Measurements from ENCODE around the gene LAMC2. TPM values are rescaled to one million over a fixed set of nuclear protein-coding genes. Genes with fewer than 3 reads are reported as not detected.

LAMC2 gene
- total RNA-seq, 2 experiments from 2014 or later = not detected

DNA sequence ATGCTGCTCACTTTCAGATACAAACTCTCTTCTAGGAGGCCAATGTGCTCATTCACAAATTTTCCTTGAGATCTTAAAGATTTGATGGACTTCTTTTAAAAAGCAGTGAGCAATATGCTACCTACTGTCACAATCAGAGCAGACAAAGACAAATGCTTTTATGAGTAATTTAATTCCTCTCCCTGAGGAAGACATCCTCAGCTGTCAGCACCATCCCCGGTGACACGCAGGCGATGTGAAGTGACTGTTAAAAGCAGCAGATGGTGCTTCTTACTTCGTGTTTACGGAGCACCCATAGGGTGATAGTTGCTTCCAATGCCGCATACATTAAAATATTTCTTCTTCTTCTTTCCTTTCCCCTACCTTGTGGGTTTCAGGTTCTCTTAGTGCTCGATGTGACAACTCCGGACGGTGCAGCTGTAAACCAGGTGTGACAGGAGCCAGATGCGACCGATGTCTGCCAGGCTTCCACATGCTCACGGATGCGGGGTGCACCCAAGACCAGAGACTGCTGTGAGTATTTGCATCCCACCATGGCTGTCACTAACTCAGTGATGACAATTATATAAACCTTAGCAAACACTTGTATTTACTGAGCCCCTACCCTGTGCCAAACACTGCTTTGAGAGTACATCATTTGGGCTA lies 29.1 kb downstream of the LAMC2 start:
- peaks cover 4% of the 10 kb centered on the region for H3K27me3 Mint-ChIP-seq
- H3K4me3 Mint-ChIP-seq = no peak overlapping the region
- no peak overlapping the region for H3K27ac Mint-ChIP-seq
- no peaks in the 10 kb centered on the region for H3K9me3 Mint-ChIP-seq
- DNase-seq = no peak
- H3K36me3 Mint-ChIP-seq = no peaks in the 10 kb centered on the region
- peaks cover 18% of the 10 kb centered on the region for H3K4me1 Mint-ChIP-seq

DNA sequence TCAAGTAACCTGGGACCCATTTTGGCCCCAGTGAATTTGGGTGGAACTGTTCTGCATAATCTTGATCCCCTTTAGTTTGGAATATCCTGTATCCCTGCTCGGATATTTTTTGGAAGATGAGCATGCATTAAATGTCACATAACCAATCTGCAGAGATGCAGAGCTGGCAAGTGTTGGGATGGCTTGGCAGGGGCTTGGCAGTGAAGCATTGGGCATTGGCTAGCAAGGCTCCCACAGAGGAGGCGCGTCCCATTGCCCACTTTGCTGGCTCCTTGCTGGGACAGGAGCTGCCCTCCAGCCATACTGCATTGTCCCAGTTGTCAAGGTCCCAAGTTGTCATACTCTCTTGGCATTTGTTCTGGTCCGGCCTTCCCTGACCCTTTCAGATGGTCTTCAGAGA lies 29.9 kb downstream of the LAMC2 start:
- H3K4me1 Mint-ChIP-seq = peaks cover 20% of the 10 kb centered on the region
- peaks cover 4% of the 10 kb centered on the region for H3K27me3 Mint-ChIP-seq
- H3K36me3 Mint-ChIP-seq = no peaks in the 10 kb centered on the region
- no peak overlapping the region for H3K4me3 Mint-ChIP-seq
- H3K27ac Mint-ChIP-seq = no peak overlapping the region
- DNase-seq = no peak
- H3K9me3 Mint-ChIP-seq = no peaks in the 10 kb centered on the region

DNA sequence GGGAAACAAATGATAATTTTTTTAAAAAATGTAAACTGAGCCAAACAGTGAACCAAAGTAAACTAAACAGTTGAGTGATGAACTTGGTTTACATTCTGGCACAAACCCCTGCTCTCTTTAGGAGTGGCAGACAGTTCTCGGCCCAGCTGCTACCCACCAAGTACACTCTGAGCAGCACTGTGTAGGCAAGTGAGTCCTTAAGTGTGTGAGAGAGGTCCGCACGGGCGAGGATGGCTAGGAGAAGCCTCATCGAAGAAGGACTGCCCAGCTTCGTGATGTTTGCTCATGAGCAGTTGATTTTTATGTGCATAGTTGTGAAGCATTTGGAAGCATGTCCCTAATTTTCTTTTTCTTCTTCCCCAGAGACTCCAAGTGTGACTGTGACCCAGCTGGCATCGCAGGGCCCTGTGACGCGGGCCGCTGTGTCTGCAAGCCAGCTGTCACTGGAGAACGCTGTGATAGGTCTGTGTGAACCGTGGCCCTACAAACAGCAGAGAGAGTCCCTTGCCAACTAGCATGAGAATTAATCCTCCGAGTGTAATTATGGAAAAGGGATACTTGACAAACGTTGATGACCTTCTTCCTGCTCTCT lies 32.1 kb downstream of the LAMC2 start:
- Mint-ChIP-seq H3K27me3 (no peaks in the 10 kb centered on the region), H3K4me3 (no peak overlapping the region), H3K27ac (no peak overlapping the region), H3K9me3 (no peaks in the 10 kb centered on the region), H3K36me3 (no peaks in the 10 kb centered on the region), H3K4me1 (peaks cover 20% of the 10 kb centered on the region)
- DNase-seq = no peak

DNA sequence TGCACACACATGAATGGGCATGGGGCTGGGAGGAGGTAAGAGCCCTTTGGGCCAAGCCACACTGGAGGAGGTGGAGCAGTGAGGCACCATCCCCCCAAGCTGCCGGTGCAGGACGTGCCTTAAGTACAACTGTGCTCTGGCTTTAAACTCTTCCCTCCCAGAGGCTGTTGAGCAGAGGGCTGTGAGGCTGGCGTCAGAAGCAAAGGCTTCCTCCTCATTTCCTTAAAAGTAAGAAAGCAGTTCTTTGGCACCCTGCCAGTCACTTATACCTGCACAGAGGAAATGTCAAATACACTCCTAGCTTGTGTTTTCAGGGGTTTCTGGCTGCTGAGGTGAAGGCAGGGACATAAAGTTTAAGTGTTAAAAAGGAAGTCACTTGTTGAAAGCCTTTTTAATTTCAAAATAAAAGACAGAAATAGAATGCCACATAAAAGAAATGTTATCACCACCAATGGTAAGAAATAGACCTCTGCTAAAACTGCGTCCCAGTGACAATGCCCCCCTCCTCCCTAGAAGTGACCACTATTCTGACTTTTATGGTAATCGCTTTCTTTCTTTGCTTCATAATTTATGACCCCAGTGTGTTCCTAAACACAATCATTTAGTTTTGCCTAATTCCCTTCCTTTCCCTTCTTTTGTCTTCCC lies 33.0 kb downstream of the LAMC2 start:
- H3K4me3 Mint-ChIP-seq = no peak overlapping the region

DNA sequence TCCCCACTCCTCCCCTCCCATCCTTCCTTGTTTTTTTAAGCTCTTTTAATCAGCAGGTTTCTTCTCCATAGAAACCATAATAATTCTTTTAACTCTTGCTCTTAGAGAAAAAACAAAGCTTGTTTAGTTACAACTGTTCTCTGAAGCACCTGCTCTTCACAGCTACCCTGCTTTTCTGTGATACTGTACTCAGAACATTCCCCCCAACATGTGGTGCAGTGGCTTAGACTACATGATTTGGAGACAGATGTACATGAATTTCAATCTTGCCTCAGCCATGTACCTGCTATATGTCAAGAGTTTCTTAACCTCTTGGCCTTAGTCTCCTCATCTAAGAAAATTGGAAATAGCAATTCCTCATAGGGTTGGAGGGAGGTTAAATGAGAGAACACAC lies 33.5 kb downstream of the LAMC2 start:
- no peak overlapping the region for H3K4me3 Mint-ChIP-seq
- peaks cover 20% of the 10 kb centered on the region for H3K4me1 Mint-ChIP-seq

More for the DNA sequence above, 33.0 kb downstream of the LAMC2 start:
- Mint-ChIP-seq H3K27ac (no peak overlapping the region), H3K36me3 (no peaks in the 10 kb centered on the region), H3K4me1 (peaks cover 20% of the 10 kb centered on the region), H3K9me3 (no peaks in the 10 kb centered on the region), H3K27me3 (no peaks in the 10 kb centered on the region)
- DNase-seq = peak; percentile 11

DNA sequence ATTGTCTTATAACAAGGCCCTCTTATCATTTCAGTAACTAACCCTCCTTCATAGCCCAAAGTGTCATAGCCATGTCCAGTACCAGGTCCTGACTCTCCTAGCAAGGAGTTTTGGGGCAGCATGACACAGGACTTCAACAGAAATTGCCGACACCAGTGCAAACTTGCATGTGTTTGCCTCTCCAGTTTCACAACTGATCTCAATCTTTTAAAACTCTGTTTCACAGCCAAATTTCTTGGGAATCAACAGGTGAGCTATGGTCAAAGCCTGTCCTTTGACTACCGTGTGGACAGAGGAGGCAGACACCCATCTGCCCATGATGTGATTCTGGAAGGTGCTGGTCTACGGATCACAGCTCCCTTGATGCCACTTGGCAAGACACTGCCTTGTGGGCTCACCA lies 36.8 kb downstream of the LAMC2 start:
- no peaks in the 10 kb centered on the region for H3K36me3 Mint-ChIP-seq
- no peak overlapping the region for H3K27ac Mint-ChIP-seq
- no peaks in the 10 kb centered on the region for H3K9me3 Mint-ChIP-seq
- H3K4me3 Mint-ChIP-seq = no peak overlapping the region
- H3K4me1 Mint-ChIP-seq = peaks cover 24% of the 10 kb centered on the region
- no peaks in the 10 kb centered on the region for H3K27me3 Mint-ChIP-seq
- DNase-seq = no peak

More for the DNA sequence above, 33.5 kb downstream of the LAMC2 start:
- Mint-ChIP-seq H3K36me3 (no peaks in the 10 kb centered on the region), H3K9me3 (no peaks in the 10 kb centered on the region), H3K27me3 (no peaks in the 10 kb centered on the region), H3K27ac (no peak overlapping the region)
- DNase-seq = no peak

DNA sequence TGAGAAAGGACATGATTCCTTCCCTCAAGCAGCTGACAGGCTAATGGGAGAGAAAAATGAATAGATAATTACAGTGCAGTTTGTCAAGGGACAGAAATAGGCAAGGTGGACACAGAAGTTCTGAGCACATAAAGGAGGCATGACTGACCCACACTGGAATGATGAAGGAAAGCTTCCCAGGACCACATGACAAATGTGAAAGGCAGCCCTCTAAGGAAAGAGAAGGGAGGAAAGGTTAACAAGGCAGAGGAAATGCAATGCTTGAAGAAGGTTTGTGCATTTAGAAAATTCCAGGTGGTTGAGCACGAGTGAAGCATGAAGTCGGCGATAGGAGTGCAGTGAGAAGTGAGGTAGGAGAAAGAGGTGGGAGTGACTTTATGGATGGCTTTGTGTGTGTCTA lies 37.4 kb downstream of the LAMC2 start:
- Mint-ChIP-seq H3K4me1 (peaks cover 23% of the 10 kb centered on the region), H3K36me3 (no peaks in the 10 kb centered on the region), H3K4me3 (no peak overlapping the region), H3K9me3 (no peaks in the 10 kb centered on the region), H3K27ac (no peak overlapping the region), H3K27me3 (no peaks in the 10 kb centered on the region)
- DNase-seq = no peak

DNA sequence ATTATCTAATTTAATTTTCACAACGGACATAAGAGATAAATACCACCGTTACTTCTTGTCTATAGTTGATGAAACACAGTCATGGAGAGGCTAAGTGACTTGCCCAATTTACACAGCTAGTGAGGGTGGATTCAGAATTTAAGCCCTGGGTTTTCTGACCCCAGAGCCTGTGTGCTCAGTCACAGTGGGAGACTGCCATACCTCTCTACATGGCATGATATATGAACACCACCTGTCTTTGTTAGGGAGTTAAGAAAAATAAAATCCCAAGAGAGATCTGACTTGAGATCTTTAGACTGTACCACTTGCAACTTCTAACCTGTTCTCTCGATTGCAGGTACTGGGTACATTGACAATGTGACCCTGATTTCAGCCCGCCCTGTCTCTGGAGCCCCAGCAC lies 40.3 kb downstream of the LAMC2 start:
- no peaks in the 10 kb centered on the region for H3K9me3 Mint-ChIP-seq
- no peaks in the 10 kb centered on the region for H3K36me3 Mint-ChIP-seq
- H3K27me3 Mint-ChIP-seq = no peaks in the 10 kb centered on the region
- DNase-seq = no peak
- peaks cover 4% of the 10 kb centered on the region for H3K4me1 Mint-ChIP-seq
- no peak overlapping the region for H3K4me3 Mint-ChIP-seq
- H3K27ac Mint-ChIP-seq = no peak overlapping the region

DNA sequence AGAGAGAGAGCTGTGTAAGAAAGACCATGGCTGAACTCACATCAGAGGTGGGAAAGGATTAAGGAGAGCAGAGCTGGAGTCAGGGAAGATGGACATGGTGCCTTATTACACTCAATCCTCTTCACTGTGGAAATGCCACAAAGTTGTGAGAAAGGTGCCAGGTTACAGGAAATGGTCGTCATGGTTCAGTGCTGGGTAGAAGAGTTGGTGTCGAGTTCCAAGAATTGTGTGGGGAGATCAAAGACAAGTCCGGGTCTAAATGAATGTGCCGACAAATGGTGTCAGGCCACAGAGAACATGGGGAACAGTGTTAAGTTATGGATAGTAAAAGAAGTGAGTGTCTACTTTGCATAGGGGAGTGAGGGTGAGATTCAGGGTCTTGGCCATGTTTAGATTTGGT lies 40.9 kb downstream of the LAMC2 start:
- Mint-ChIP-seq H3K36me3 (no peaks in the 10 kb centered on the region), H3K4me1 (peaks cover 4% of the 10 kb centered on the region), H3K9me3 (no peaks in the 10 kb centered on the region), H3K4me3 (no peak overlapping the region), H3K27me3 (no peaks in the 10 kb centered on the region), H3K27ac (no peak overlapping the region)
- DNase-seq = peak; percentile 8

DNA sequence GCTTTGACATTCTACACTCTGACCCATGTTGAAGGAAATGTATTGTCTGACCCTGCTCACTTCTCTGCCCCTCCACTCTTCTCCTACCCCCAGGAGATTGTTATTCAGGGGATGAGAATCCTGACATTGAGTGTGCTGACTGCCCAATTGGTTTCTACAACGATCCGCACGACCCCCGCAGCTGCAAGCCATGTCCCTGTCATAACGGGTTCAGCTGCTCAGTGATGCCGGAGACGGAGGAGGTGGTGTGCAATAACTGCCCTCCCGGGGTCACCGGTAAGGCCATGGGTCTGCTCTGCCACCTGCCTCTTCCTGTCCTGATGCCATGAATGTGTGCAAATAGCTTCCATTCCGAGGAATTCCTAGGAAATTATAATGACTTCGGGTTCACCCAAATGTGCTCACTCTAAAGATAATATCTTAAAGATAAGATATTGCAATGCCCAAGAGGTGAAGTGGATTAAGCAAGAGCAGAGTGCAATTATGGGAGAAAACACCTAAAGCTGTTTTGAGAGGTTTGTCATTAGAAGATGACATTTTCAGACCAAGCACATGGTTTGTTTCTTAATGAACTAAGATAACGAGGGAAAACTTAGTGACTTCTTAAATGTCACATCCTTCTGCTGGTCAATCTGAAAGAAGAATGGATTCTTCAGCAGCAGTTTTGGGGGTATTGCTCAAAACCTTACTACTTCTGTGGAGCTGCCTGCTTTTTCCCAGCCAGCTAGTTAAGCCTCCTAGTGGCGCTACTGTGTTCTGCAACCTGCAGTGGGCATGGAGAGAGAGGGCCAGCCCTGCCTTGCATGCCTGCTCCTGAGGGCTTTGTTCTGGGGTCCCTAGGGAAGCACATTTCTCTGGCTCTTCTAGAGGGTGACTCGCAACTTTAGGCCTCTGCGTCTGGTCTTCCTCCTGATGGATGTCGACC lies 41.6 kb downstream of the LAMC2 start:
- peaks cover 4% of the 10 kb centered on the region for H3K4me1 Mint-ChIP-seq
- no peaks in the 10 kb centered on the region for H3K27me3 Mint-ChIP-seq
- H3K9me3 Mint-ChIP-seq = no peaks in the 10 kb centered on the region
- H3K27ac Mint-ChIP-seq = no peak overlapping the region
- H3K36me3 Mint-ChIP-seq = no peaks in the 10 kb centered on the region
- DNase-seq = peak; percentile 34
- no peak overlapping the region for H3K4me3 Mint-ChIP-seq

DNA sequence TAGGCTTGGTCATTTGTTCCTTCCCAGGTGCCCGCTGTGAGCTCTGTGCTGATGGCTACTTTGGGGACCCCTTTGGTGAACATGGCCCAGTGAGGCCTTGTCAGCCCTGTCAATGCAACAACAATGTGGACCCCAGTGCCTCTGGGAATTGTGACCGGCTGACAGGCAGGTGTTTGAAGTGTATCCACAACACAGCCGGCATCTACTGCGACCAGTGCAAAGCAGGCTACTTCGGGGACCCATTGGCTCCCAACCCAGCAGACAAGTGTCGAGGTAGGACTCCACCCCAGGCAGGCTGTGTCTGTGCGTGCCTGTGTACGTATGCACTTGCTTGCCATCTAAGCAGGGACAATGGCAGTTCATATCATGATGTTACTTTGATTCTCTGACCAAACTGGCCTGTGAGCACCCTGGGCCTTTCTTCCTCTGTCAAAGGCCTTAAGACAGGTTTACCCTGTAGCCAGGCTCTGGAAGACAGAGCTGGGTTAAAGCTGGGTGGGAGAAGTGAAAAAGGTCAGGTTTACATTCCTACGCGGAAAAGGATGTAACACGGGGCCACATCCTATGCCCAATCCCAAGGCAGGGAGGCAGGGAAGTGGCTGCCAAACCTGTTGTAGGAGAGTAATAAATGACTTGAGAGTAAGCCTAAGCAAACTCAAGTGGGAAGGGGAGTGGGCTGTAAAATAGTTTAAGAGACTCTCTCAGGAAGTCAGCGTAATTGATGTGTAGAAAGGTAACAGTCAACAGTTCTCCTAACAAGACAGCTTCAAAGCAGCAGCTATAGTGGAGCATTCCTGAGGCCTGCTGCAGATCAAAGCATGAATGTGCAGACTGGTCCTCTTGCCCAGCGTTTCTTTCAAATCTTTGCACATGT lies 42.5 kb downstream of the LAMC2 start:
- H3K27me3 Mint-ChIP-seq = no peaks in the 10 kb centered on the region
- peaks cover 4% of the 10 kb centered on the region for H3K4me1 Mint-ChIP-seq
- no peak overlapping the region for H3K27ac Mint-ChIP-seq
- no peaks in the 10 kb centered on the region for H3K9me3 Mint-ChIP-seq
- DNase-seq = no peak
- no peaks in the 10 kb centered on the region for H3K36me3 Mint-ChIP-seq
- H3K4me3 Mint-ChIP-seq = no peak overlapping the region

DNA sequence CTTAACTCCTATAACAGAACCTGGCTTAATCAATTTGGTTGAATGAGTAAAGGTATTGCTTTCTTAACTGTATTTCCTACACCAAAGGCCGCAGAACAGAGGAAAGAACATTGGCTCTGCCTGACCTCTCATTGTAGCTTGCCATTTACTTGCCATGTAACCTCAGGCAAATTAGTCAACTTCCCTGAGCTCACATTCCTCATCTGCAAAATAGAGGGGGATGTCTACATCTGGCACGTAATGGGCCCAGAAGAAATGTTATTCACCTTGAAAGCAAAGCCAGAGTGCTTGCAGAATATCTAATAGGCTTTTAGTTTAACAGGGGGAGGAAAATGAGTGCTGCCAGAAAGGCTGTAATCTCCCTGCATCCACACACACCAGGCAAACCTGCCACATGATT lies 44.3 kb downstream of the LAMC2 start:
- Mint-ChIP-seq H3K27ac (no peak overlapping the region), H3K4me1 (peaks cover 4% of the 10 kb centered on the region), H3K9me3 (no peaks in the 10 kb centered on the region), H3K27me3 (peaks cover 3% of the 10 kb centered on the region), H3K4me3 (no peak overlapping the region), H3K36me3 (no peaks in the 10 kb centered on the region)
- no peak for DNase-seq

DNA sequence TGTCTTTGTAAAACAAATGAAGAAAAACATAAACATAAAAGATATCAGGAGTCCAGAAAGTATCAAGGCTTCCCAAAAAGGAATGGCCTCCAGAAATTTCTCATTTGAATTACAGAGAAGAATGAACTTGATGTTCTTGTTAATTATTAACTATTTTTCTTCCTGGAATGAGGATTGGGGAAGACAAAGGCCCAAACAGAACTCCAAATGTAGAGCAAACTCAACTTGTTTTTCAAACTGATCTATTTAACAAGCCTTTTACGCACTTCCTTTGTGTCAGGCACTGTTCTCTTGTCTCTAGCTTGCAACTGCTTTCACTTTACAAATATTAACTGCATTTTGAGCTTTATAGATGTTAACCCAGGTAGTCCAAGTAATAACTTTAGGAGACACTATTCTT lies 45.5 kb downstream of the LAMC2 start:
- no peak overlapping the region for H3K27ac Mint-ChIP-seq
- H3K27me3 Mint-ChIP-seq = peaks cover 8% of the 10 kb centered on the region
- H3K4me3 Mint-ChIP-seq = no peak overlapping the region
- H3K4me1 Mint-ChIP-seq = peaks cover 4% of the 10 kb centered on the region
- no peak for DNase-seq
- H3K36me3 Mint-ChIP-seq = no peaks in the 10 kb centered on the region
- no peaks in the 10 kb centered on the region for H3K9me3 Mint-ChIP-seq

DNA sequence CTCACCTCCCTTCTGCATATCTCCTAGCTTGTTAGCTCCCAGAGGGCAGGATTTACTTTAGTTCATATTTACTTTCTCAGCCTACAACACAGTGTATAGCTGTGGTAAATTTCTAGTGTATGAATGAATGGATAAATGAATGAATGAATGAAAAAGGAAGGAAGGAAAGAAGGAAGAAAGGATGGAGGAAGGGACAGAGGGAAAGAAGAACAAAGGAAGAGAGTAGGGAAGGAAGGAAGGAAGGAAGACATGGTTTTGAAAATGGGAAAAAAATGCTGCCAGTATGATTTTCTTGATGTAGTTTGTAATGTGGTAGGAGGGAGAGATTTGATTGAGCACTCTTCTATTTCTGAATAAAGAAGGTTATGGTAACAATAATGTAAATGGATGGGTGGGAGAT lies 47.0 kb downstream of the LAMC2 start:
- no peak for DNase-seq

More for the DNA sequence above, 47.0 kb downstream of the LAMC2 start:
- Mint-ChIP-seq H3K4me1 (no peaks in the 10 kb centered on the region), H3K4me3 (no peak overlapping the region), H3K27ac (no peak overlapping the region), H3K36me3 (no peaks in the 10 kb centered on the region), H3K9me3 (no peaks in the 10 kb centered on the region), H3K27me3 (peaks cover 8% of the 10 kb centered on the region)
